Fibroblast of skin of scalp (primary cell): Measurements from ENCODE around the gene CPNE1.
"Not testable (repeated sequence)": the region's sequence is repeated elsewhere in the genome, so short reads cannot be mapped to it uniquely, and the experiment has no call there.

ENCODE experiments used
- DNase-seq: peaks from one replicate; pipeline ENCODE4 v3.0.0-alpha.2; 2013

The CPNE1 gene

GRCh38 chr20:35698298-35699126, 33.8 kb upstream of the CPNE1 start:
- DNase-seq, result peak; percentile 12

- DNase-seq, result no peak
These were observed 33.1 kb upstream of the CPNE1 start for GRCh38 chr20:35697696-35698297.

- DNase-seq, result no peak
These were observed 31.3 kb upstream of the CPNE1 start for GRCh38 chr20:35695978-35696377.

- no peak for DNase-seq
These were observed 30.6 kb upstream of the CPNE1 start for GRCh38 chr20:35695245-35695749.

- DNase-seq, result no peak
These were observed 25.6 kb upstream of the CPNE1 start for GRCh38 chr20:35690265-35690664.

- DNase-seq, result peak; percentile 4
These were observed 22.2 kb upstream of the CPNE1 start for GRCh38 chr20:35686872-35687271.

GRCh38 chr20:35685368-35685767, 20.7 kb upstream of the CPNE1 start:
- not testable (repeated sequence) for DNase-seq

GRCh38 chr20:35681960-35682359, 17.3 kb upstream of the CPNE1 start:
- no peak for DNase-seq

- DNase-seq, result no peak
These were observed 15.9 kb upstream of the CPNE1 start for GRCh38 chr20:35680452-35681183.

- no peak for DNase-seq
These were observed 10.2 kb upstream of the CPNE1 start for GRCh38 chr20:35674921-35675320.

GRCh38 chr20:35673884-35674283, 9.2 kb upstream of the CPNE1 start:
- no peak for DNase-seq

- no peak for DNase-seq
These were observed 5.0 kb upstream of the CPNE1 start for GRCh38 chr20:35669681-35670080.

- DNase-seq, result no peak
These were observed 4.5 kb upstream of the CPNE1 start for GRCh38 chr20:35669221-35669620.

- no peak for DNase-seq
These were observed 1.2 kb upstream of the CPNE1 start for GRCh38 chr20:35665949-35666288.

GRCh38 chr20:35663516-35664465, 909 bp downstream of the CPNE1 start:
- peak; percentile 7 for DNase-seq

GRCh38 chr20:35662551-35662950, 2.1 kb downstream of the CPNE1 start:
- no peak for DNase-seq

GRCh38 chr20:35661908-35662307, 2.8 kb downstream of the CPNE1 start:
- no peak for DNase-seq

- no peak for DNase-seq
These were observed 3.6 kb downstream of the CPNE1 start for GRCh38 chr20:35661053-35661452.

GRCh38 chr20:35660122-35660937, 4.4 kb downstream of the CPNE1 start:
- no peak for DNase-seq

GRCh38 chr20:35657271-35657670, 7.4 kb downstream of the CPNE1 start:
- DNase-seq, result no peak

GRCh38 chr20:35654415-35654814, 10.3 kb downstream of the CPNE1 start:
- DNase-seq, result no peak
